Smooth muscle cell (in vitro differentiated cells): ENCODE measurements around the gene CHST13. TPM values are rescaled to one million over a fixed set of nuclear protein-coding genes. Genes with fewer than 3 reads are reported as not detected.
"Not testable (repeated sequence)": the region's sequence is repeated elsewhere in the genome, so short reads cannot be mapped to it uniquely, and the experiment has no call there.

ENCODE experiments used
- DNase-seq: peaks from one replicate; lab custom pipeline; 2025; ENCODE audit not compliant: unreplicated experiment; lab: John Stamatoyannopoulos, UW
- H2AFZ ChIP-seq: fragments of 200-600 bp; sonication (generic); 2 replicates; pipeline ENCODE4 v1.6.0; 2016; ENCODE audit warnings: antibody characterized with exemption, low read depth, mild to moderate bottlenecking
- H3F3A ChIP-seq: fragments of 200-600 bp; sonication (generic); 2 replicates; pipeline ENCODE4 v1.6.0; 2017; ENCODE audit warnings: antibody characterized with exemption, low read depth
- H3K27ac ChIP-seq: fragments of 200-600 bp; sonication (generic); 2 replicates; pipeline ENCODE4 v1.5.1; 2016; ENCODE audit warnings: low read depth, mild to moderate bottlenecking
- H3K27me3 ChIP-seq: fragments of 200-600 bp; sonication (generic); 2 replicates; pipeline ENCODE4 v1.6.1; 2016; ENCODE audit warnings: low read depth, mild to moderate bottlenecking
- H3K36me3 ChIP-seq: fragments of 200-600 bp; sonication (generic); 2 replicates; pipeline ENCODE4 v1.5.1; 2016; ENCODE audit warnings: low read depth
- H3K4me1 ChIP-seq: fragments of 200-600 bp; sonication (generic); 2 replicates; pipeline ENCODE4 v1.5.1; 2016; ENCODE audit warnings: low read depth
- H3K4me2 ChIP-seq: fragments of 200-600 bp; sonication (generic); 2 replicates; pipeline ENCODE4 v1.6.0; 2016; ENCODE audit warnings: mild to moderate bottlenecking
- H3K4me3 ChIP-seq: fragments of 200-600 bp; sonication (generic); 2 replicates; pipeline ENCODE4 v1.5.1; 2016; ENCODE audit warnings: mild to moderate bottlenecking
- H3K79me2 ChIP-seq: fragments of 200-600 bp; sonication (generic); 2 replicates; pipeline ENCODE4 v1.6.0; 2016; ENCODE audit warnings: low read depth, mild to moderate bottlenecking
- H3K9ac ChIP-seq: fragments of 200-600 bp; sonication (generic); 2 replicates; pipeline ENCODE4 v1.6.0; 2016; ENCODE audit warnings: low read depth
- H3K9me3 ChIP-seq: fragments of 200-600 bp; sonication (generic); replicated peaks from 2 replicates; pipeline ENCODE4 v1.5.1; 2016; ENCODE audit warnings: low read depth
- H4K20me1 ChIP-seq: fragments of 200-600 bp; sonication (generic); 2 replicates; pipeline ENCODE4 v1.6.0; 2016; ENCODE audit warnings: low read depth
- WGBS: methylation state at CpG from one replicate; pipeline ENCODE4 v1.1.7; 2016; ENCODE audit warnings: low lambda C conversion rate; 5-methylcytosine and 5-hydroxymethylcytosine counted together
- polyA plus RNA-seq: library from polyadenylated mRNA; unstranded; fragments of >200 nt; fragmentation: Nextera tagmentation; extraction: Ambion mirVana; gene quantifications from 2 replicates; pipeline ENCODE4 v1.2.1, GENCODE V29; 2016
- total RNA-seq: library from RNA; depleted of rRNA; stranded (reverse); fragments of >200 nt; gene quantifications from 2 replicates; pipeline ENCODE4 v1.2.3, GENCODE V29; 2014
- TF ChIP-seq, protein P1 (sequence below): fragments of 200-600 bp; sonication (generic); IDR thresholded peaks from 2 replicates; pipeline ENCODE4 v1.5.1; 2017; ENCODE audit warnings: borderline replicate concordance, mild to moderate bottlenecking, antibody characterized with exemption; ENCODE audit not compliant: insufficient read depth, poor library complexity, severe bottlenecking

The CHST13 gene
- total and polyA plus RNA-seq, 2 experiments from 2014 or later: not detected

DNA sequence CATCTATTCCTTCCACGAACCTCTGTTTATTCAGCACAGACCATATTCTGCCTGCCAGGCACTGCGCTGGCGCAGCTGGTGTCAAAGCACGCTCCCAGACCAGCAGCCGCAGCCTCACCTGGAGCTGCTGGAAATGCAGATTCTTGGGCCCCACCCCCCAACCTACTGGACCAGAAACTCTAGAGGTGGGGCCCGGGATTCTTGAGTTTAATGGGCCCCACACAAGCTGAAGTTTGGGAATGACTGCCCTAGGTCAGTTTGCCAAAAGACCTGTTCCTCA, 7.0 kb downstream of the CHST13 start:
- no peaks in the 10 kb centered on the region for H4K20me1 ChIP-seq

DNA sequence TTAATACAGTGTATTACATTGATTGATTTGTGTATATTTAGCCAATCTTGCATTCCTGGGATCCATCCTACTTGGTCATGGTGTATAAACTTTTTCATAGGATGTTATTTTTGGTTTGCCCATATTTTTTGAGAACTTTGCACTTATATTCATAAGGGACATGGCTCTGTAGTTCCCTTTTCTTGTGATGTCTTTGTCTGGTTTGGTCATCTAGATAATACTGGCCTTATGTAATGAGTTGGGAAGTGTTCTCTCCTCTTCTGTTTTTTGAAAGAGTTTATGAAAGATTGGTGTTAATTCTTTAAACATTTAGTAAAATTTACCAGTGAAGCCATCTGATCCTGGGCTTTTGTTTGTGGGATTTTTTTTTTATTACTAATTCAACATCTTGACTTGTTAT, 9.6 kb downstream of the CHST13 start:
- Histone ChIP-seq H3F3A (no peaks in the 10 kb centered on the region), H3K4me3 (no peak overlapping the region), H3K27ac (no peak overlapping the region), H3K9me3 (no peaks in the 10 kb centered on the region), H3K36me3 (no peaks in the 10 kb centered on the region), H3K4me2 (no peak overlapping the region), H3K27me3 (peaks cover 41% of the 10 kb centered on the region), H3K9ac (no peak overlapping the region), H2AFZ (no peak overlapping the region), H3K4me1 (no peaks in the 10 kb centered on the region), H4K20me1 (no peaks in the 10 kb centered on the region), H3K79me2 (no peaks in the 10 kb centered on the region)
- TF ChIP-seq, protein P1, sequence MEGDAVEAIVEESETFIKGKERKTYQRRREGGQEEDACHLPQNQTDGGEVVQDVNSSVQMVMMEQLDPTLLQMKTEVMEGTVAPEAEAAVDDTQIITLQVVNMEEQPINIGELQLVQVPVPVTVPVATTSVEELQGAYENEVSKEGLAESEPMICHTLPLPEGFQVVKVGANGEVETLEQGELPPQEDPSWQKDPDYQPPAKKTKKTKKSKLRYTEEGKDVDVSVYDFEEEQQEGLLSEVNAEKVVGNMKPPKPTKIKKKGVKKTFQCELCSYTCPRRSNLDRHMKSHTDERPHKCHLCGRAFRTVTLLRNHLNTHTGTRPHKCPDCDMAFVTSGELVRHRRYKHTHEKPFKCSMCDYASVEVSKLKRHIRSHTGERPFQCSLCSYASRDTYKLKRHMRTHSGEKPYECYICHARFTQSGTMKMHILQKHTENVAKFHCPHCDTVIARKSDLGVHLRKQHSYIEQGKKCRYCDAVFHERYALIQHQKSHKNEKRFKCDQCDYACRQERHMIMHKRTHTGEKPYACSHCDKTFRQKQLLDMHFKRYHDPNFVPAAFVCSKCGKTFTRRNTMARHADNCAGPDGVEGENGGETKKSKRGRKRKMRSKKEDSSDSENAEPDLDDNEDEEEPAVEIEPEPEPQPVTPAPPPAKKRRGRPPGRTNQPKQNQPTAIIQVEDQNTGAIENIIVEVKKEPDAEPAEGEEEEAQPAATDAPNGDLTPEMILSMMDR: no peak
- DNase-seq: no peak

More for the DNA sequence above, 7.0 kb downstream of the CHST13 start:
- no peak overlapping the region for H3K9ac ChIP-seq
- no peak overlapping the region for H3K27ac ChIP-seq
- H3K4me2 ChIP-seq: no peak overlapping the region
- no peaks in the 10 kb centered on the region for H3K4me1 ChIP-seq
- WGBS: 89% methylated on average over 6 of the region's 6 CpGs
- H3F3A ChIP-seq: no peaks in the 10 kb centered on the region
- H3K4me3 ChIP-seq: no peak overlapping the region
- TF ChIP-seq, protein P1: no peak
- no peaks in the 10 kb centered on the region for H3K79me2 ChIP-seq
- no peaks in the 10 kb centered on the region for H3K9me3 ChIP-seq
- no peaks in the 10 kb centered on the region for H3K36me3 ChIP-seq
- no peak for DNase-seq
- H3K27me3 ChIP-seq: peaks cover 34% of the 10 kb centered on the region
- no peak overlapping the region for H2AFZ ChIP-seq

DNA sequence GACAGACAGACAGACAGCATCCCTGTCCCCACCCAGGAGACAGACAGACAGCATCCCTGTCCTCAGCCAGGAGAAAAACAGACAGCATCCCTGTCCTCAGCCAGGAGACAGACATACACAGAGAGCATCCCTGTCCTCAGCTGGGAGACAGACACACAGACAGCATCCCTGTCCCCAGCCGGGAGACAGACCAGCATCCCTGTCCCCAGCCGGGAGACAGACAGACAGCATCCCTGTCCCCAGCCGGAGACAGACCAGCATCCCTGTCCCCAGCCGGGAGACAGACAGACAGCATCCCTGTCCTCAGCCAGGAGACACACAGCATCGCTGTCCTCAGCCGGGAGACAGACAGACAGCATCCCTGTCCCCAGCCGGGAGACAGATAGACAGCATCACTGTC, 10.8 kb downstream of the CHST13 start:
- not testable (repeated sequence) for H3K9me3 ChIP-seq, DNase-seq, H3K4me2 ChIP-seq, H3F3A ChIP-seq, H3K4me1 ChIP-seq, H3K27ac ChIP-seq, H3K36me3 ChIP-seq, H3K9ac ChIP-seq, H2AFZ ChIP-seq, H3K4me3 ChIP-seq, H4K20me1 ChIP-seq, H3K79me2 ChIP-seq
- peaks cover 41% of the 10 kb centered on the region for H3K27me3 ChIP-seq
- 94% methylated on average over 7 of the region's 7 CpGs for WGBS

DNA sequence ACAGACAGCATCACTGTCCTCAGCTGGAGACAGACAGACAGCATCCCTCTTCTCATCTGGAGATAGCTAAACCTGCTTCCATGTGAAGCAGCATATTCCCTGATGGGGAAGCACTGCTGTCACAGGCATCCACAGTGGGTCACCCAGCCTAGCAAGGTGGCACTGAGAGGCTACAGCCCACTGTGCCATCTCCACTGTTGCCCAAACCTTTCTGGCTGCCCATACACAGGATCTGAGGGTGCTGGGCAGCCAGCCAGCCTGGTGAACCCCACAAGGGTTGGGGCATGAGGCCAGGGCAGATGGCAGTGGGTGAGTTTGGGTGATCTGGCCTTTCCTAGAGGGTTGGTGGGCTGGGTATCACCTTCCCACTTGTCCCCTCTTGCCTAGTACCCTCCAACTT, 11.7 kb downstream of the CHST13 start:
- no peaks in the 10 kb centered on the region for H3K4me1 ChIP-seq
- H3K9me3 ChIP-seq: no peaks in the 10 kb centered on the region
- H2AFZ ChIP-seq: no peak overlapping the region
- no peaks in the 10 kb centered on the region for H4K20me1 ChIP-seq
- TF ChIP-seq, protein P1: no peak
- no peak overlapping the region for H3K9ac ChIP-seq
- no peaks in the 10 kb centered on the region for H3K79me2 ChIP-seq
- H3K4me2 ChIP-seq: no peak overlapping the region
- no peak for DNase-seq
- H3K27ac ChIP-seq: no peak overlapping the region
- peaks cover 41% of the 10 kb centered on the region for H3K27me3 ChIP-seq
- H3F3A ChIP-seq: no peaks in the 10 kb centered on the region
- H3K4me3 ChIP-seq: no peak overlapping the region
- no peaks in the 10 kb centered on the region for H3K36me3 ChIP-seq
